GM18498 (cell line): ENCODE results near the gene PARL.

Source experiments
- ATAC-seq: cut with Tn5 transposase; IDR thresholded peaks from one replicate; pipeline ENCODE4 v1.9.1; 2021; ENCODE audit warnings: mild to moderate bottlenecking, moderate library complexity; ENCODE audit not compliant: unreplicated experiment

Gene PARL

DNA sequence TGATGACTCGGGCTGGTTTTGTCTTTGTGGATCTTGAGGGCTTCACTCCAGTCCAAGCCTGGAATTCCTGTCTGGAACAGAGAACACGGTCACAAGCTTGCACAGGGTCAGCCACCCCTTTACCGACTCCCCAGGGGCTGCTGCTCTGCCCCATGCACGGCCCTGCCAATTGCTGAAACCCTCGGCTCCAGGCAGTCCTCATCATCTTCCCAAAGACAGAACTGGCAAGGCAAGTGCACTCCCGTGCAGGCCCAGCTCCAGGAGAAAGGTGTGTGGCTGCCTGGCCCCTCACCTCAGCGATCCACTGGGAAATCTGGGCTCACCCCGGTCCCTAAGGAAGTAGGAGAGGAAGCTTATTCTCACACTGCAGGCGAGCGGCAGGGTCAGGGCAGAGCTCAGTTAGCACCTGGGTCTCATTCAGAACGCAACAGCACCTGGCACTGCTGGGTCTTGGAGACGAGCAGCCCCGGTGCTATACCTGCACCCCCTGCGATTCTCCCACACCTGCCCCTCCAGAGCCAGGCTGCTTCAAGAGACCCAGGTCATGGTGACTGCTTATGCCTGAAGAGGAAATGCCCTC is 66.5 kb downstream of the PARL start:
- no peak for ATAC-seq

DNA sequence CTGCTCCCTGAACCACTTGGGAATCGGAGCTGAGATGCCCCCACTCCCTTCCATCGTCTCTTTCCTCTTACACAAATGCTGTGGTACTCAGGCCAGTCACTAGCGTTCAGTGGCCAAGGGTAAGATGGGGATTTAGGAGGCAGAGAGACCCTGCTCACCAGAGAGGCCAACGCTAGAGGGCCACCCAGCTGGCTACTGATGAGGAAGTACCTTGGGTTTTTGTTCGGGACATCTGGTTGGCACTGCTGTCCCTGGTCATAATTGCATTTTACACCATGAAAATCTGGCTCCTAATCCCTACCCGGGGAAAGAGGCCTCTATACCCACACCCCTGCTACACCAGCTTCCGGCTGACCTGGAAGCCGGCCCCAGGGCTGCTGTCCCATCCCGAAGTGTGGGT is 67.0 kb downstream of the PARL start:
- no peak for ATAC-seq

DNA sequence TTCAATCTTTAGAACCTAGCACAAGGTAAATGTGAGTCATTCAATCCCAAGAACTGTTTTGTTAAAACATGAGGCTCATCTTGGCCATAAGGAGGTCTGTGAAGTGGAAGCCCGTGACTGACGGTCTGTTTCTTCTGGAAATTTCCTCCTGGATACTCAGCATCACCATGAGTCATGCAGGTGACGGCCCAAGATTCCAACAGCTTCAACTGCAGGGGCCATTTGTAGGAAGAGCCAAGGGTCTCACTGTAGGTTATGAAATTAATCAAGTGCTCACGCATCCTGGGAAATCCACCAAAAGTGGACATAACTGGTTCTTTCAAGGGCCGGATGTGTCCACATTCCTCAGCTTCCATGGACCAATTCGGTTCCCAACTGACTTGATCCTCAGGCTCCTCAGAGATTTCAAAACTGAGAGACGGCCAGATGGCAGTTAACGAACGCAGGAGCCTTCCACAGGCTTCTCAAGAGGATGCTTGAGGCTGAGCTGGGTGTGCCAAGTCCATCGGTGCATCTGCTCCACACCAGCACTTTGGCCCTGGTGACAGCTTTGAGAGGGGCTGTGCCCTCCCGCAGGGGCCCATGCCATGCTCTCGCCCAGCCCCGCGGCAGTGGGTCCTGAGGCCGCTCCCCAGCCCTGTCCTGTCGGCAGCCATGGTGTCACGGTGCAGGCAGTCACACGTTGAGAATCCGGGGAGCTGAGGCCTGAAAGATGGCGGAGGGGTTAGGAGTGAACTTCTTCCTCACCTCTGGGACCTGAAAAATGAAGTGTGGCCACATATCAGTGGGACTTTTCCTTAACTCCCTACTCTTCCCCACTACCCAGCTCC is 67.8 kb downstream of the PARL start:
- no peak for ATAC-seq

DNA sequence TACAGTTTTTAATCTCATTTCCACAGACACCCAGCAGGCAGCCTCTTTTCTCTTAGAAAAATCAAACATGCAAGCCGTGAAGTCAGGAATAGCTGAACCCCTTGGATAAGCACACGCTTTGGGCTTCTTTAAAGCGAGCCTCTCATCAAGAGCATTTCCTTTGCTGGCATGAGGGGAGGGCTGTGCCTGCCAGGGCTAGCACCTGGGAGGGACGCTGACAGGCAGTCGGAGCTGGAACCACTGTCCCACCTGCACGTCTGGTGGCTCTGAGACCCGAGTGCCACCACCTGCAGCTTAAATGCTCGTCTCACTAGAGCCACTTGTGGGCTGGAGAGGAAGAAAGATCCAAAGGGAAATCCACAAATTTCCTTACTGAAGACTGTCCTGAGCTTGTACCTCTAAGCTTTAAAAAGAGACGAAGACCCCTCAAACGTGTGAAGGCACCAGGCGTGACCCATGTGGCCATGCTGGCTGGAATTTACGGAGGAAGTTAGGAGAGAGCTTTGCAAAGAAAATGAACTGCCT is 68.7 kb downstream of the PARL start:
- no peak for ATAC-seq

DNA sequence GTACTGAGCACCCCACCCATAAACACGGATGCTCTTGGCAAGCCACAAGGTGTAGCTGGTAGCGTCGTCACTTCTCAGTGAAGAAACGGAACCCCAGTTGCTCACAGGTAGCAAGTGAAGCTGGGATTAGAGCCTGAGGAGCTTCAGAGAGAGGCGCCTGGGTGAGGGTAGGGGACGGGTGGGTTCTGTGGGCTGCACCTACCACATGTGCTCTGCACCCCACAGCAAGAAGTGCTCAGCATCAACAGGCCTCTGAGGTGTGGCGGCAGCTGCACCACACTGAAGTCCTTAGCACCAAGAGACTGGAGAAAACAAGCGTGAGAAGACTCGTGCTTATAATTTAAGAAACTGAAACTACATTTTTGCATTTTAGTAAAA is 69.1 kb downstream of the PARL start:
- ATAC-seq, result no peak

DNA sequence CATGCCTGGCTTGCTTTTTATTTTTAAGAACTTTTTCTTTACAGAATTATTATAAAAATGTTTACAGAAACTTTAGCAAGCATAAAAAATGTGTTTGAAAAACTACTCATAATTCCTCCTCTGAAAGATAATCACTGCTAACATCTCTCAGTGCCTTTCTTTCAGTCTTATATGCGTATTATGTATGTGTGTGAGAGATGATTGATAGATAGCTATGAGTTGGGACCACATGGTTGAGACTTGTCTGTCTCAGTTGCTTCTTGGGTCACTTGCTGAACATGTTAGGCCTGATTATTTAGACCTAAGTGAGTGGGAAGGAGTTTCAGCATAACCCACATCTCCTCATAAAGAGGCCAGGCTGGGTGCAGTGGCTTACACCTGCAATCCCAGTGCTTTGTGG is 70.4 kb downstream of the PARL start:
- no peak for ATAC-seq

DNA sequence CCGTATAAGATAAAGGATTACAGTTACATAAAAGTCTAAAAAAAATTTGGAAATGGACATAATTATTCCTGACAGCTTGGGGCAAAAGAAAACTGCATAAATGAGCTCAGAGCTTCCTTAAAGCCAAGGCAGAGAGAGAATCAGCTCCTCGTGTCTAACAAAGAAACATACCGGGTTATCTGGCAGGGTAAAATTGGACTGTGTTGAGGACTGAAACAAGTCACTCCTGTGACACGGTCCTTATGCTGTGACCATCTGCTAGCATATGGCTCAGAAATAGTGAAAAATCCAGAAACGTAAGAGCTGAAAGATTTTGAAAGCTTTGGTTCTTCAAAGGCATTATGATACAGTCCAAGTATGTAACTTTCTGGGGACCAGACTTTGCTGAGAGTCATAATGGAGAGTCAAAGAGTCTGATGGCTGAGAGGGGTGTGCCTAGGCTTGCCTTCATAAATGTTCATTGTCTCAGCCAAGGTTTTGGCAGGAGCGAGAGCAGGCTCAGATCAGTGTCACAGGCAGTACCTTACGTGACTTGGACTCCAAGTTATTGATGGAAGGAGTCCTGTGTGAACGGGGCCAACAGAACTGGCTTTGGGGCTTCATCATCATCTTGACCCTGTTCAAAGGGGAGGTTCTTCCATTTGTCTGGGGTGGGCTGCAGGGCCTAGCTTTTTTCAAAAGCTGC is 71.8 kb downstream of the PARL start:
- no peak for ATAC-seq

DNA sequence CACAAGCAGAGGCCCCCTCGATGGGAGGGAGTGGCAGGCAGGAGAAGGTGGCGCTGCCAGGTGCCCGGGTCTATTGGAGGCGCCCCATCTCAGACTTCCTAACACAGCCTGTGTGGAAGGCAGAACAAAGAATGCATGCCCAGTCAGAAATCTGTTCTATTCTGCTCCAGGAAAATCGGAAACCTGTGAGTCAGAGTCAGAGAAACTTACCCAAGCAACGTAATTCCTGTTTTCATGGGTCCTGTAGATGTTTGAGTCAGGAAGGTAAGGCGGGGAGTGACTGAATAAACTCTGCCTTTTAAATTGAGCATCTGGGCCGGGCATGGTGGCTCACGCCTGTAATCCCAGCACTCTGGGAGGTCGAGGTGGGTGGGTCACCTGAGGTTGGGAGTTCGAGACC is 73.0 kb downstream of the PARL start:
- no peak for ATAC-seq

DNA sequence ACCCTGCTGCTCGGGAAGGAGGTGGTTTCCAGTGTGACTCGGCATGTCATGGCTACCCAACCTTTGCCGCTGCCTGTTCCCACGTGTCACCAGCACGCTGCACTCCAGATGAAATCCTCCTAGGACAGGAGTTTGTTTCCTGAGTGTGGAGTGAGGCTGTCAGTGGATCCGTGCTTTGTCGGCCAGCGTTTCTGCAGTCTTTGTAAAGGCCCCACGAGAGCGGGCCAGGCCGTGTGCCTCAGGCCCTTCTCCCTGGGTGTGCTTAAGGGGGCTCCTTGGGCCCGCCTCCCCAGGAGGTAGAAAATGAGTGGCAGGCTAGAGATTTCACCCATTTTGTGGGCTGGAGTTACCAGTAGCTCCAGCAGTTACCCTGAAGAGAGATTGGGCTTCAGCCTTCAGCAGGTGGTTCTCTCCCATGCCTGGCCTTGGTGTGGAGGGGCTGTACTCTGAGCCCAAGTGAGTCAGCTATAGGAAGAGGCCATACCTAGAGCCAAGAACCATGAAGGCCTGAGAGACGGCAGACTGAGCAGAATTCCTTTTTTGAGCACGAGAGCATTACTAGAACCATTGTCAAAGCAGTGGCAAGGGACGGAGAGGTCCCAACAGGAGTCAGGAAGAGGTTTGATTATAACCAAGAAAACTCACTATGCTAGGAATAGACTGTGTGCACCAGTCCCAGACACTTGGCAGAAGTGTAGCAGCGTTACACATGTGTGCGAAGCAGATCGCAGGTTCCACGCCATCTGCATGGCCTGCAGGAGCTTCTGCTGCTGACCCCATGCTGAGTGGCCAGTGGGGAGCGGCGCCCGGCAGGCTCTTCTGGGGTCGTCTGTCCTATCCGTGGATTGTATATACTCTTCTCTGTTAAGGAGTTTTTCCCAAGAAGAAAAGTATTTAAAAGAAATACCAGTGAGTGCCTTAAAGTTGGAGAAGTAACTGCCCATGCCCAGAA is 73.8 kb downstream of the PARL start:
- no peak for ATAC-seq

DNA sequence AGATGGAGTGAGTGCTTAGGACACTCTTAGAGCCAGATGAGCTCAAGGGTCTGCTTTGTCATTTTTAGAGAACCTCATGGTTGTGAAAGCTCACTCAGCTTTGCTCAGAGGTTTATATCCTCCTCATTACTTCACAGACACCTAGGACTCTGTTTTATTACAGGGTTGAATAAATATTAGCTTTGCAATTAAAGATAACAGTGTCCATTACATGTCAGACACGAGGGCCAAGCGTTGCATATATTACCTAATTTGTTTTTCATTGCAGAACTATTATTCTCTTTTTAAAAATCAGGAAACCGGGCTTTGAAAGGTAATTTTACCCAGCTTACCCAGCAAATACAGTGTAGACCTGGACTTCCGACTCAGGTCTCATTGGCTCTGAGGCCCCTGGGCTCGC is 75.4 kb downstream of the PARL start:
- no peak for ATAC-seq

DNA sequence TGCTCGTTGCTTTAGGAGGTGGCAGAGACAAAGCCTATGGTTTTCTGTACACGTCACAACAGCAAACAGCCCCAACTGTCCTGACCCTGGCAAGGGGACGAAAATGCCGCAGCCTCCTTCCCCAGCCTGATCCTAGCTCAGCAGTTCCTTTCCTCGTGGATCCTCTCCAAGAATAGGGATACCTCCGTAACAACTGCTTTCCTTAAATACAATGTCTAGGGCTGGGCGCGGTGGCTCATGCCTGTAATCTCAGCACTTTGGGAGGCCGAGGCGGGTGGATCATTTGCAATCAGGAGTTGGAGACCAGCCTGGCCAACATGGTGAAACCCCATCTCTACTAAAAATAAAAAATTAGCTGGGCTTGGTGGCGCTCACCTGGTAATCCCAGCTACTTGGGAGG is 76.3 kb downstream of the PARL start:
- ATAC-seq, result no peak

DNA sequence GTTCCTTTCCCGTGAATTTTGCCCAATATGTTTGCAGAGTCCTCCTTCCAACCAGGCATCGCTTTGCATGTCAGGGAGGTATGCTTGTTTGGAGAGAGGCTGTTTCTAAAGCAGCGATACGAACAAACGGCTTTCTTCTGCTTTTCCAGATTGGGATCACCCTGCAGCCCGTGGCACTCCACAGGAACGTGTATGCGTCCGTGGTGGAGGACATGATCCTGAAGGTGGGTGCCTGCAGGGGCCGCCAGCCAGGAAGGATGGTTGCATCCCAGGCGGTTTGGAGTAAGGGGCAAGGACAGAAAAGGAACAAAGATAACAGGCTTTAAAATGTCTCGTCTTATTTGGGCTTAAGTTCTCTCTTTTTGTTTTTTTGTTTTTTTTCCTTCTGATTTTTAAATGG is 76.8 kb downstream of the PARL start:
- no peak for ATAC-seq

DNA sequence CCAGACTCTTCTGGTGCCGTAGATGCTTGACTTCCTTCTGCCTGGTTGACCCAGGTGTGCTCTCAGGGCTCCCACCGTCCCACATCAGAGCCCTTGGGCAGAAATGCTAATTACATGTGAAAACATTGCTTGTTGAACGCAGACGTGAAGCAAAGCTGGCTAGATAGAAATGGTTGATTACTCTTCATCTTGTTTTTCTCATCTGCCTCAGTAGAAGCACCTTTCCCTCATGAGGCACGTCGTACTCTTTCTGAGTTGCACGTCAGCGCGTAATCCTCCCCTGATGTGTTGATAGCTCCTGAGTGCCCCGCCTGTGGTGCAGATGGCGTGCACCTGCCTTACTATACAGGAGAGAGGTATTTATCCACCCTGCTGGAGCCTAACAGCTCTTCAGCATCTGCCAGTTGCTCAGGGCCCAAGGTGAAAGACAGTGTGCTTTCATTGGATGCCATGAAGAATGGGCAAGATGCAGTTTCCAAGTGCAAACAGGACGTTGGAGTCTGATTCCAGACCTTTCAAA is 77.4 kb downstream of the PARL start:
- no peak for ATAC-seq

DNA sequence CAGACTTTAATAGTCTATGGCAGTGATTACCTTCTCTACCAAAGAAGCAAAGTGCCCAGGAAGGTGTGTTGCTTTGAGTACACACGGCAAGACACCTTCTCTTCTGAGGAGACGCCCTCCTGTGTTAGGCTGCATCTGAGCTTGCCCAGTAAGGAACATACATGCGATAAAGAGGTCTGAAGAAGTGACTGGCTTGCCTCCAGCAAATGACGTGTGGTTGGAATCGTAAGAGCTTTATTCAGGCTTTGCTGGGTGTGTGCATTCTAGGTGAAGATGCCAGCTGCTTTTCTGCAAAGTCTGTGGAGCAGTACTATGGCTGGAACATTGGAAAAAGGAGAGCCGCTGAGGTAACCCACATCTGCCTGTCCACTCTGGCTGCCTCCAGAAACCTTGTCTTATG is 81.7 kb downstream of the PARL start:
- no peak for ATAC-seq

DNA sequence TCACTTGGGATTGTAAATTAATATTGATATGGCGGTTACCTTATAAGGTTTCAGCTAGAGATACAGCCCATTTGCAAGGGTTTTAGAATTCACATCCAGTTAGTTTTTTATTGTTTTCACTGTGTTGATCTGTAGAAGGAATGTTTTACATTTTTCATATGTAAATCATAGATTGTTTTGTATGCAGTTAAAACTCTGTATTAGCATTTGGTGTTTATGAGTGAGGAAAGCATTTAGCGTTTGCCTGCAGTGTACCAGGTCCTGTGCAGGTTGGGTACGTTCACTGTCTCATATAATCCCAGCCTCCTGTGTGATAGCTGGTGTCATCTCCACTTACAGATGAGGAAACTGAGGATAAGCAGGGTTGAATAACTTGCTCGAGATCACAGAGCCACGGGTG is 83.1 kb downstream of the PARL start:
- no peak for ATAC-seq

DNA sequence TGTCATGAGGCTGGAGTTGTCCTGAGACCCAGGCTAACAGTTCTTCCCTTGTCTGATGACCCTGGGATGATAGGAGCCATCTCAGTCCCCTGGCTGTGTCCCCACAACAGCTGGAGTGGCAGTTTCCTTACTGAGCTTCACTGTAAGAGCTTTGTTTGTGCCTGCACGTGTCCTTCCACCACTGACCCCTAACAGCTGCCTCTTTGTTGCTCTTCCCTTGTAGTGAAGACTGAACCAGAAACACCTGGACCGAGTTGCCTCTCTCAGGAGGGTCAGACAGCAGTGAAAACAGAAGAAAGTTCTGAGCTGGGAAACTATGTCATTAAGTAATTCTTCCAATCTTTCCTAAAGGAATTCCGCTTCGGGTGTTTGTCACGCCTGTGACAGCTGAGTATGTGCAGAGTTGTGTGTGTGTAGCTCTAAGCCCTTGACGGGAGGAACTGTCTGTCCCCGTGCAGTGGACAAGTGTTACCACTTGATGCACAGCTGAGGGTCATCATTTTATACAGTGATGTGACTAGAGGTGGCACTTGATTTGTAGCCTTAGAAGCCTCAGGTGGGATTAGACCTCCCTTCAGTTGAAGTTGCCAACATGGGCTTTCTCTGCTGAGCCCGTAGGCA is 84.3 kb downstream of the PARL start:
- ATAC-seq, result no peak

DNA sequence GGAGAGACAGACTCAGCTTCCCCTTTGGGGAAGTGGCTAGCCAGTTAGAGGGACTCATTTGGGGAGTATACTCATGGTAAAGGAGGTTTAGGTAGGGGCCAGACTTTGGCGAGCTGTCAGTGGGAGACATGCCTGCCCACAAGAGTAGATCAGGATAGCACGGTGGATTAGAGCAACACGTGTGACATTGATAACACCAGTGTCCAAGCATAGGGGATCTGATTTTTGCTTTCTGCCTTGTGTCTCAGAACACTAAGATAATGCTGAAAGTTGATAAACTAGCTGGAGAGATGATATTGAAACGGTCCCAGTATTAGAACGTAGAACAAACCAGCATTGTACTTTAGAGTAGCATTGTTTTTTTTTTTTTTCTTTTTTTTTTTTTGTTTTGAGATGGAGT is 85.2 kb downstream of the PARL start:
- no peak for ATAC-seq

DNA sequence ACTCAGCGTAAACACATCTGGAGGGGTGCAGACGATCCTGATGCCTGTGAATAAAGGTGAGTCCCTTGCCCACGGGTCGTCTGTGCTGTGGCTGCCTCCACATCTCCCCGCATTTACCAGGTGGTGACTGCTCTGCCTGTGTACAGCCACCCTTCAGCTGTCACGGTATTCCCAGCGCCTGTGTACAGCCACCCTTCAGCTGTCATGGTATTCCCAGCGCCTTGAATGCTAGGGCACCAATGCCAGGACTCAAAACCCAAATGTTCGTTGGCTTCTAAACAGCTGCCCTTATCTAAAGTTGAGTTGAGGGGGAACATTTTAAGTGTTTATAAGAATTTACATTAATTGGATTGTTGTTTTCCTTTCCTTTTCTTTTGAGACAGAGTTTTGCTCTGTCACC is 86.7 kb downstream of the PARL start:
- no peak for ATAC-seq

DNA sequence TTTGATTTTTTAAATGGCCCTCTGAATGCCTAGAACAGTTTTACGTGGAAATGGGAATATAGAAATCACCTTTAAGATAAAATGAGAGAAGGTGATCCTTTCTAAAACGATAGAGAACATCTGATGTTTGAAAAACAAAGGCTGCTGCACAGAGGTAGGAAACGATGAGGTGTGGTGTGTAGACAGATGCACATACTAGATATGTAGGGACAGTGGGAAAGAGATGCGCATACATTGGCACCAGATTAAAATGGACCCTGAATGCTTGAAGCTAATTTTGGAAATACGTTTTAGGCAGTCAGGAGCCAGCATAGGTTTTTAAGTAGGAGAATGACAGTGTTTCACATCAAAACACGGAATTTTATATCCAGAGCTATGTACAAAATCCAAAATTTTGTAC is 88.3 kb downstream of the PARL start:
- no peak for ATAC-seq

DNA sequence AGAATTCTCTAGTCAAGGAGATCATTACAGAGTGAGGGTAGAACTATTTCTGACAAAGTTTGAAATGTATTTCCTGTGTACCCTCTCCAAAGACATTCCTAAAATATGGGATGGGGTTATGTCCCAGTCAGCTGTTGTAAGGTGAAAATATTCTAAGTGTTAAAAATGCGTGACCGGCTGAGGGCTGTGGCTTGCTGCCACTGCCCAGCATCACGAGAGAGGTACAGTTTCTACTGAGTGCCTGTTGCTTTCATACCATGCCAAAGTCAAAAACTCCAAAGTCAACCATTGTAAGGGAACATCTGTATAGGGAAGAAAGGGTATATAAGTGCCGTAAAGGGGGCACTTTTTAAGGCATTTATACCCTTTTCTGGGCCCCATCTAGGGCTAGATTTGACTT is 90.2 kb downstream of the PARL start:
- ATAC-seq, result no peak
